Heart left ventricle (tissue), 13 donors: Measurements from ENCODE around the gene NTRK2.
A peak's percentile ranks its signal among the peaks of the same experiment; 100 is the strongest.

Experiments
- CTCF ChIP-seq, 12 donors: fragments of 200-600 bp; sonication (generic) in 4 of 12; IDR thresholded peaks; one replicate each; pipeline versions ENCODE4 v1.5.0 to v1.8.0; 2018 to 2022; ENCODE audit warnings: antibody characterized with exemption in 12 of 12, mild to moderate bottlenecking in 5 of 12
- POLR2A ChIP-seq, 2 donors: fragments of 450-650 bp; IDR thresholded peaks; one replicate each; pipeline ENCODE4 v1.6.1; 2017; ENCODE audit warnings: antibody characterized with exemption in 2 of 2, mild to moderate bottlenecking in 2 of 2, moderate library complexity in 2 of 2
- donor health status: ischemic (EF 13 %, LVEDD 7.1; RV severe dilation, severe dysfunction).
- donor health status: DM: no; HTN: yes; CAD: no.
- donor health status: DM: no; HTN: no; CAD: no.
- donor health status: ischemic (EF 25% LVEDD 6.9; RV normal size, moderate dysfunction).
- donor health status: ischemic (EF 25% LVEDD 5.7; RV mildly dilated, moderate dysfunction).
- donor health status: ischemic (EF 35%, LVEDD 5.7; RV mildly dilated, moderate dysfunction).
- donor health status: nonischemic (EF 11% LVEDD 7.7; RV severe dilation, severe dysfunction).
- donor health status: DM: yes; HTN: yes; CAD: no.
- donor health status: PGD.
- donor health status: ischemic (EF 29% LVEDD 5.4; RV normal size, mild dysfunction).
- donor health status: nonischemic (EF 23%, LVEDD 6.1; RV moderate dilation, normal function).

GRCh38 chr9:84785792-84786547, 116.4 kb downstream of the NTRK2 start:
- TF ChIP-seq CTCF (IDR thresholded peaks at IDR 0.05) (peak in 2 of 12 donors; percentile 11 to 34), POLR2A (IDR thresholded peaks at IDR 0.05) (no peak)
